Measurements from ENCODE around the gene NME5. TPM values are rescaled to one million over a fixed set of nuclear protein-coding genes. Genes with fewer than 3 reads are reported as not detected.

Gene NME5
- total and polyA plus RNA-seq, 2 of the 4 experiments (the other 2 are of a cell fraction): 0.17 to 0.18 TPM

DNA sequence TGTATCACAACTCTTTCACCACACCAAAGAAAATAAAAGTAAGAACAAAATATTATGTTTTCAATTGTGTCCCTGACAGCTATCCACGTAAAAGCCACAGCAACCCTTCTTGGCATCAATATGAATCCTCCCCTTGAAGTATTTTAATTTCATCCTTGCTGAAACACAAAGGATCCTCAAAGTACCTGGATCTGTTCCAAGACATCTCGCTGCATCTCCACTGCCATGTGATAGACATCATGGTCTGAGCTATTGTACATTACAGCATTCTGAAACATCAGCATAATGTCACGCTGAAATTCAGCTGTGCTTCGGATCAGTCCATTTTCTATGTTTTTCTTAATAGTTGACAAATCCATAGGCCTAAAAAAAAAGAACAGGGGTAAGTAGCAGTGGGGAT, 21.5 kb upstream of the NME5 start:
- Histone ChIP-seq H3K4me1 (ENCODE audit: control insufficient read depth, insufficient read depth, low read length) (no peaks in the 10 kb centered on the region), H3K4me3 (ENCODE audit: insufficient read depth, low read depth, low read length) (no peak overlapping the region), H2BK20ac (ENCODE audit: low read depth, low read length) (no peak overlapping the region), H4K91ac (ENCODE audit: insufficient read depth, low read depth, low read length) (no peak overlapping the region), H2AK5ac (ENCODE audit: low read depth, low read length) (no peak overlapping the region), H2BK15ac (ENCODE audit: low read depth, low read length) (no peak overlapping the region), H3K36me3 (ENCODE audit: control insufficient read depth, insufficient read depth, low read length) (peaks cover 64% of the 10 kb centered on the region), H2AFZ (replicated peaks; ENCODE audit: low read length, poor library complexity) (no peak overlapping the region), H3K4ac (ENCODE audit: low read depth, low read length) (no peak overlapping the region), H3K9ac (ENCODE audit: low read depth, low read length) (no peak overlapping the region), H3K4me2 (ENCODE audit: low read depth, low read length) (no peak overlapping the region), H3K9me1 (ENCODE audit: insufficient read depth, low read length) (no peaks in the 10 kb centered on the region), H4K20me1 (ENCODE audit: insufficient read depth, low read length) (no peaks in the 10 kb centered on the region), H3K14ac (replicated peaks; ENCODE audit: low read depth, low read length) (no peak overlapping the region), H3K23ac (ENCODE audit: low read depth, low read length) (no peak overlapping the region), H2BK120ac (ENCODE audit: low read depth, low read length) (no peak overlapping the region), H3K56ac (ENCODE audit: extremely low read depth, insufficient read depth, low read length) (no peak overlapping the region), H3K79me1 (ENCODE audit: low read depth in 1 of 2, low read length in 2 of 2) (peaks cover 12 to 17% of the 10 kb centered on the region in 2 experiments; a peak in 3 of 4 replicates), H2AK9ac (replicated peaks; ENCODE audit: low read depth, low read length, poor library complexity) (no peak overlapping the region), H3K27me3 (ENCODE audit: control insufficient read depth, insufficient read depth, low read length) (no peaks in the 10 kb centered on the region), H3K27ac (ENCODE audit: insufficient read depth, low read length) (no peak overlapping the region), H4K8ac (ENCODE audit: low read depth in 2 of 2, low read length in 2 of 2) (no peak overlapping the region), H2BK5ac (ENCODE audit: low read depth, low read length, poor library complexity, severe bottlenecking) (no peak overlapping the region), H3K9me3 (ENCODE audit: control insufficient read depth, insufficient read depth, low read length) (no peaks in the 10 kb centered on the region), H4K5ac (ENCODE audit: low read depth, low read length) (no peak overlapping the region), H3K18ac (ENCODE audit: low read depth, low read length) (no peak overlapping the region)
- CTCF ChIA-PET: no interaction called here
- POLR2A ChIA-PET (ENCODE audit: unreplicated experiment): no interaction called here
- ATAC-seq (ENCODE audit: low read depth) (no peak), DNase-seq (no peak)
- in situ Hi-C loops (cut with MboI; ENCODE audit: low sequenced_read_pairs): no loop called here
- BruUV-seq (replicated peaks): no TSS peak
- dilution Hi-C loops (cut with HindIII; ENCODE audit: low sequenced_read_pairs, unreplicated experiment): no loop called here
- 100% methylated on average over 1 of the region's 4 CpGs; no CpG with 5 or more reads in 1 of the 2 experiments for WGBS, 2 experiments (ENCODE audit: extremely low coverage in 2 of 2, insufficient read length in 1 of 2)
- intact Hi-C loops (cut with micrococcal nuclease): no loop called here
- TF ChIP-seq RAD21 (IDR thresholded peaks at IDR 0.05; ENCODE audit: low read length): no peak
